ENCODE data around the gene CACNG3. TPM values are rescaled to one million over a fixed set of nuclear protein-coding genes. Genes with fewer than 3 reads are reported as not detected.

The CACNG3 gene
- total RNA-seq, 2 experiments from 2014 or later, result not detected

GRCh38 chr16:24396350-24397271, 140.5 kb downstream of the CACNG3 start:
- TF ChIP-seq CTCF (IDR thresholded peaks at IDR 0.05), result no peak
- Histone ChIP-seq H3K9me3 (ENCODE audit: control insufficient read depth in 1 of 2, insufficient read depth in 1 of 2, low read length in 2 of 2) (no peaks in the 10 kb centered on the region), H3K4me1 (ENCODE audit: insufficient read depth, low read length) (no peaks in the 10 kb centered on the region), H3K36me3 (ENCODE audit: insufficient read depth, low read length) (no peaks in the 10 kb centered on the region), H3K27me3 (ENCODE audit: control insufficient read depth in 1 of 2, insufficient read depth in 2 of 2, low read length in 2 of 2) (peaks cover 9 to 13% of the 10 kb centered on the region in 2 experiments), H3K27ac (ENCODE audit: low read depth in 1 of 2, low read length in 2 of 2) (no peak overlapping the region), H3K4me3 (ENCODE audit: low read length) (no peak overlapping the region)
- no peak overlapping the region for H3K4me3 Mint-ChIP-seq
- H3K9me3 Mint-ChIP-seq, result peaks cover 9% of the 10 kb centered on the region
- H3K27me3 Mint-ChIP-seq, result peaks cover 37% of the 10 kb centered on the region
- H3K4me1 Mint-ChIP-seq (ENCODE audit: low read depth), result no peaks in the 10 kb centered on the region
- no peak overlapping the region for H3K27ac Mint-ChIP-seq
- ChIA-PET CTCF (no interaction called here), POLR2A (no interaction called here)
- intact Hi-C loops (cut with DNase I, micrococcal nuclease), result no loop called here
- ATAC-seq (ENCODE audit: poor library complexity) (no peak), DNase-seq (no peak)
- no peaks in the 10 kb centered on the region for H3K36me3 Mint-ChIP-seq (ENCODE audit: low read depth)

- ChIA-PET CTCF (no interaction called here), POLR2A (no interaction called here)
- no peaks in the 10 kb centered on the region for H3K36me3 ChIP-seq (ENCODE audit: insufficient read depth, low read length)
- DNase-seq, result no peak
- Mint-ChIP-seq H3K9me3 (no peaks in the 10 kb centered on the region), H3K4me1 (ENCODE audit: low read depth) (no peaks in the 10 kb centered on the region), H3K4me3 (no peak overlapping the region), H3K36me3 (ENCODE audit: low read depth) (no peaks in the 10 kb centered on the region), H3K27ac (no peak overlapping the region), H3K27me3 (peaks cover 18% of the 10 kb centered on the region)
- H3K4me3 ChIP-seq (ENCODE audit: low read length), result no peak overlapping the region
- H3K9me3 ChIP-seq (ENCODE audit: control insufficient read depth in 1 of 2, insufficient read depth in 1 of 2, low read length in 2 of 2), result no peaks in the 10 kb centered on the region
- H3K27me3 ChIP-seq (ENCODE audit: control insufficient read depth in 1 of 2, insufficient read depth in 2 of 2, low read length in 2 of 2), result peaks cover 0 to 2% of the 10 kb centered on the region in 2 experiments
- intact Hi-C loops (cut with DNase I, micrococcal nuclease), result no loop called here
- no peak for ATAC-seq (ENCODE audit: poor library complexity)
- no peak overlapping the region for H3K27ac ChIP-seq (ENCODE audit: low read depth in 1 of 2, low read length in 2 of 2)
- TF ChIP-seq CTCF (IDR thresholded peaks at IDR 0.05), result no peak
- H3K4me1 ChIP-seq (ENCODE audit: insufficient read depth, low read length), result no peaks in the 10 kb centered on the region
These were observed 152.9 kb downstream of the CACNG3 start for GRCh38 chr16:24409045-24409444.

Data from CD4-positive, alpha-beta T cell (primary cell).